Endothelial cell of umbilical vein (primary cell): Measurements from ENCODE around the gene ZNF223. TPM values are rescaled to one million over a fixed set of nuclear protein-coding genes. Genes with fewer than 3 reads are reported as not detected.

Source experiments
- BruUV-seq: library from RNA; stranded (reverse); fragments of 400-500 nt; replicated peaks from 2 replicates; lab custom pipeline; 2021; lab: Mats Ljungman, UMichigan
- CTCF ChIA-PET: fragments of 300-600, 350-600 bp; sonication (Branson Sonifier 250); formaldehyde crosslinking; loops from one replicate; lab custom pipeline; 2021; ENCODE audit warnings: antibody characterized with exemption, inconsistent platforms; lab: Charles Lee
- POLR2A ChIA-PET: fragments of 300-600, 350-600 bp; sonication (Branson Sonifier 250); formaldehyde crosslinking; loops from one replicate; lab custom pipeline; 2021; ENCODE audit warnings: antibody characterized with exemption, inconsistent platforms; lab: Charles Lee
- DNase-seq: peaks from one replicate; pipeline ENCODE4 v3.0.0-alpha.2; 2011; ENCODE audit warnings: low read depth, low spot score
- FAIRE-seq: peaks from 2 replicates; lab custom pipeline; 2011; peaks lifted over from hg19 to GRCh38; lab: Jason Lieb, UNC
- H2AFZ ChIP-seq: 2 replicates; pipeline ENCODE4 v1.6.0; 2012; ENCODE audit warnings: low read depth, low read length, control low read depth, inconsistent platforms
- H3K27ac ChIP-seq: 2 replicates; pipeline ENCODE4 v1.5.1; 2011; ENCODE audit warnings: low read depth, mild to moderate bottlenecking, control low read depth, low read length, moderate library complexity; ENCODE audit not compliant: insufficient read depth
- H3K27me3 ChIP-seq, 2 experiments: 2 replicates each; pipeline versions ENCODE4 v1.6.0 to v1.6.1; 2011; ENCODE audit warnings: low read length in 2 of 2, mixed read lengths in 1 of 2; ENCODE audit not compliant: control insufficient read depth in 2 of 2, insufficient read depth in 2 of 2
- H3K36me3 ChIP-seq, 2 experiments: 2 replicates in 1 of 2; 3 replicates in 1 of 2; pipeline ENCODE4 v1.5.1; 2011; ENCODE audit warnings: low read length in 2 of 2, mild to moderate bottlenecking in 1 of 2, moderate library complexity in 1 of 2; ENCODE audit not compliant: control insufficient read depth in 2 of 2, insufficient read depth in 2 of 2; ENCODE audit errors: extremely low read depth in 1 of 2
- H3K4me1 ChIP-seq: 3 replicates; pipeline ENCODE4 v1.5.1; 2011; ENCODE audit warnings: mild to moderate bottlenecking, low read length; ENCODE audit not compliant: control insufficient read depth, insufficient read depth; ENCODE audit errors: extremely low read depth
- H3K4me2 ChIP-seq: 2 replicates; pipeline ENCODE4 v1.6.1; 2011; ENCODE audit warnings: low read length, control low read depth, mixed read lengths; ENCODE audit not compliant: insufficient read depth
- H3K4me3 ChIP-seq, 3 experiments: fragments of 200-600 bp in 1 of 3; sonication (generic), shearing (Covaris generic) in 1 of 3; replicated peaks in 1 of 3; 2 replicates each; pipeline ENCODE4 v1.5.1; 2011 to 2016; ENCODE audit warnings: control low read depth in 3 of 3, low read length in 3 of 3, mild to moderate bottlenecking in 2 of 3, inconsistent platforms in 1 of 3, low read depth in 1 of 3, moderate library complexity in 1 of 3; ENCODE audit not compliant: insufficient read depth in 1 of 3
- H3K79me2 ChIP-seq: 2 replicates; pipeline ENCODE4 v1.6.0; 2012; ENCODE audit warnings: low read length, inconsistent platforms; ENCODE audit not compliant: control insufficient read depth, insufficient read depth
- H3K9ac ChIP-seq: replicated peaks from 2 replicates; pipeline ENCODE3; 2011; ENCODE audit warnings: low read length, control low read depth; ENCODE audit not compliant: insufficient read depth; ENCODE audit errors: extremely low read depth
- H3K9me1 ChIP-seq: replicated peaks from 3 replicates; pipeline ENCODE4 v1.6.0; 2011; ENCODE audit warnings: mild to moderate bottlenecking, low read length; ENCODE audit not compliant: control insufficient read depth, insufficient read depth; ENCODE audit errors: extremely low read depth
- H3K9me3 ChIP-seq: replicated peaks from 2 replicates; pipeline ENCODE4 v1.5.1; 2012; ENCODE audit warnings: low read length, inconsistent platforms; ENCODE audit not compliant: control insufficient read depth, insufficient read depth
- H4K20me1 ChIP-seq: replicated peaks from 2 replicates; pipeline ENCODE3; 2011; ENCODE audit warnings: mild to moderate bottlenecking, low read length; ENCODE audit not compliant: control insufficient read depth, insufficient read depth; ENCODE audit errors: extremely low read depth
- EZH2 ChIP-seq: IDR thresholded peaks from 2 replicates; pipeline ENCODE4 v1.6.1; 2012; ENCODE audit warnings: borderline replicate concordance, low read depth, mild to moderate bottlenecking, moderate library complexity, low read length, inconsistent platforms; ENCODE audit not compliant: severe bottlenecking
- FOS ChIP-seq: IDR thresholded peaks from 2 replicates; pipeline ENCODE4 v1.6.1; 2011; ENCODE audit warnings: mild to moderate bottlenecking, low read length, moderate library complexity, borderline replicate concordance; ENCODE audit not compliant: insufficient read depth
- GATA2 ChIP-seq: IDR thresholded peaks from 2 replicates; pipeline ENCODE4 v1.7.0; 2011; ENCODE audit warnings: low read depth, mild to moderate bottlenecking, moderate library complexity, mixed read lengths, low read length; ENCODE audit not compliant: insufficient read length, insufficient read depth
- JUN ChIP-seq: IDR thresholded peaks from 2 replicates; pipeline ENCODE4 v1.6.1; 2011; ENCODE audit warnings: borderline replicate concordance, low read depth; ENCODE audit not compliant: insufficient read length, insufficient read depth
- MYC ChIP-seq: IDR thresholded peaks from one replicate; pipeline ENCODE4 v1.6.1; 2011; ENCODE audit warnings: mild to moderate bottlenecking, low read depth, low read length
- POLR2A ChIP-seq: IDR thresholded peaks from 2 replicates; pipeline ENCODE4 v1.6.1; 2012; ENCODE audit warnings: low read depth, mild to moderate bottlenecking, control low read depth, low read length
- POLR2AphosphoS5 ChIP-seq: IDR thresholded peaks from 2 replicates; pipeline ENCODE4 v1.6.1; 2012; ENCODE audit warnings: low read depth, mild to moderate bottlenecking, control low read depth, low read length, moderate library complexity; ENCODE audit not compliant: insufficient read depth
- dilution Hi-C: fragments of 300-500 bp; cut with MboI; formaldehyde crosslinking; loops from one replicate; pipeline ENCODE4 v1.15.0; 2019; ENCODE audit warnings: low sequenced_read_pairs; ENCODE audit not compliant: extremely low pct_ligation_motif_present
- intact Hi-C: fragments of 100-400 bp; cut with micrococcal nuclease; formaldehyde crosslinking; loops from one replicate; pipeline ENCODE4 v1.10.0; 2022
- polyA plus RNA-seq, 4 experiments: library from polyadenylated mRNA; depleted of rRNA in 3 of 4; stranded (reverse) in 3 of 4; unstranded in 1 of 4; fragments of >200 nt; gene quantifications; 2 replicates each; pipeline versions ENCODE4 v1.2.1 to v1.2.3, GENCODE V29; 2011 to 2012; ENCODE audit warnings: missing spikeins in 1 of 4
- total RNA-seq: library from RNA; stranded (reverse); gene quantifications from 2 replicates; pipeline ENCODE4 v1.2.3, GENCODE V29; 2021
- TF ChIP-seq, protein P1 (sequence below): IDR thresholded peaks from 2 replicates; pipeline ENCODE4 v1.6.1; 2011; ENCODE audit not compliant: insufficient read depth, insufficient read length
- TF ChIP-seq, protein P2 (sequence below), 2 donors: IDR thresholded peaks; 1 replicate in 1 of 2; 2 replicates in 1 of 2; pipeline ENCODE4 v1.5.1; 2011; ENCODE audit warnings: low read length in 2 of 2, mild to moderate bottlenecking in 2 of 2, moderate library complexity in 2 of 2, control low read depth in 1 of 2, inconsistent platforms in 1 of 2, low read depth in 1 of 2; ENCODE audit not compliant: insufficient read depth in 1 of 2; ENCODE audit errors: extremely low read depth in 1 of 2

The ZNF223 gene
- total and polyA plus RNA-seq, 2 donors (not counting 3 experiments of a cell fraction or from before 2014, with no cell fraction given) = 1.6 to 3.7 TPM

DNA sequence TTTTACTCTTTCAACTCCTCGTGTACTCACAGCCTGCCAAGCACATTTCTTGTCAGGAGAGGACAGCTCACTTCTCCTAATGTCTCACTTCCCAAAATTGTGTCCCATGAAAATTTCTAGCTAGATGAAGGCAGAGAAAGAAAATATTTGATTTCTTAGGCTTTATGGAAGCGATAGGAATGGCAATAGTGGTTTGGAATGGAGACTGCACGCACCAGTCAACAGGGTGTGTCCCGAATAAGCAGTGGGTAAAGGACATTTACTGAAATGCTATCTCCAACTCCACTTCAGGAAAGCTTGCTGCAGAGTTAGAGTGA is 27.0 kb upstream of the ZNF223 start:
- intact Hi-C loops (loop anchor here (1.0 to 2.0 kb wide), 4 partner anchors 23 to 88 kb away; partner anchors contain the start of genes ZNF221, ZNF225 and ZNF230), dilution Hi-C loops (no loop called here)
- H2AFZ ChIP-seq = peak overlapping the region; percentile 99
- no peaks in the 10 kb centered on the region for H3K4me1 ChIP-seq
- no TSS peak for BruUV-seq
- peaks cover 6 to 11% of the 10 kb centered on the region in 2 experiments for H3K36me3 ChIP-seq
- FAIRE-seq (peak; percentile 18), DNase-seq (no peak)
- H3K9me3 ChIP-seq = no peaks in the 10 kb centered on the region
- H3K9me1 ChIP-seq = no peaks in the 10 kb centered on the region
- H4K20me1 ChIP-seq = no peaks in the 10 kb centered on the region
- peak overlapping the region; percentile 93 for H3K4me2 ChIP-seq
- H3K27me3 ChIP-seq = peaks cover 2 to 3% of the 10 kb centered on the region in 2 experiments
- H3K9ac ChIP-seq = no peak overlapping the region
- H3K4me3 ChIP-seq = peak overlapping the region; percentile 76 to 91 (median 88)
- H3K27ac ChIP-seq = no peak overlapping the region
- ChIA-PET CTCF (no interaction called here), POLR2A (no interaction called here)
- TF ChIP-seq GATA2 (no peak), EZH2 (no peak), FOS (no peak), POLR2A (no peak), JUN (no peak), MYC (no peak), POLR2AphosphoS5 (no peak)
- TF ChIP-seq, protein P1, sequence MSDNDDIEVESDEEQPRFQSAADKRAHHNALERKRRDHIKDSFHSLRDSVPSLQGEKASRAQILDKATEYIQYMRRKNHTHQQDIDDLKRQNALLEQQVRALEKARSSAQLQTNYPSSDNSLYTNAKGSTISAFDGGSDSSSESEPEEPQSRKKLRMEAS = no peak
- TF ChIP-seq, protein P2, sequence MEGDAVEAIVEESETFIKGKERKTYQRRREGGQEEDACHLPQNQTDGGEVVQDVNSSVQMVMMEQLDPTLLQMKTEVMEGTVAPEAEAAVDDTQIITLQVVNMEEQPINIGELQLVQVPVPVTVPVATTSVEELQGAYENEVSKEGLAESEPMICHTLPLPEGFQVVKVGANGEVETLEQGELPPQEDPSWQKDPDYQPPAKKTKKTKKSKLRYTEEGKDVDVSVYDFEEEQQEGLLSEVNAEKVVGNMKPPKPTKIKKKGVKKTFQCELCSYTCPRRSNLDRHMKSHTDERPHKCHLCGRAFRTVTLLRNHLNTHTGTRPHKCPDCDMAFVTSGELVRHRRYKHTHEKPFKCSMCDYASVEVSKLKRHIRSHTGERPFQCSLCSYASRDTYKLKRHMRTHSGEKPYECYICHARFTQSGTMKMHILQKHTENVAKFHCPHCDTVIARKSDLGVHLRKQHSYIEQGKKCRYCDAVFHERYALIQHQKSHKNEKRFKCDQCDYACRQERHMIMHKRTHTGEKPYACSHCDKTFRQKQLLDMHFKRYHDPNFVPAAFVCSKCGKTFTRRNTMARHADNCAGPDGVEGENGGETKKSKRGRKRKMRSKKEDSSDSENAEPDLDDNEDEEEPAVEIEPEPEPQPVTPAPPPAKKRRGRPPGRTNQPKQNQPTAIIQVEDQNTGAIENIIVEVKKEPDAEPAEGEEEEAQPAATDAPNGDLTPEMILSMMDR (IDR thresholded peaks at IDR 0.05; ENCODE audit: extremely low read depth in 1 of 2, insufficient read depth in 1 of 2, low read depth in 1 of 2, low read length in 2 of 2) = no peak
- no peaks in the 10 kb centered on the region for H3K79me2 ChIP-seq
